IPS-20b (cell line): ENCODE data around the gene ATPAF1.

ENCODE experiments used
- H3K27ac ChIP-seq: one replicate; pipeline ENCODE4 v1.5.1; 2013; ENCODE audit warnings: low read length
- H3K27me3 ChIP-seq: 2 replicates; pipeline ENCODE4 v1.6.1; 2013; ENCODE audit warnings: mild to moderate bottlenecking, low read length, inconsistent platforms; ENCODE audit not compliant: insufficient read depth
- H3K36me3 ChIP-seq: 2 replicates; pipeline ENCODE4 v1.6.1; 2013; ENCODE audit warnings: low read depth, mild to moderate bottlenecking, inconsistent platforms, low read length, moderate library complexity; ENCODE audit not compliant: insufficient read depth
- H3K4me1 ChIP-seq: 2 replicates; pipeline ENCODE4 v1.6.1; 2013; ENCODE audit warnings: mild to moderate bottlenecking, control low read depth, inconsistent platforms, low read length, moderate library complexity; ENCODE audit not compliant: insufficient read depth
- H3K4me3 ChIP-seq: 2 replicates; pipeline ENCODE4 v1.5.1; 2013; ENCODE audit warnings: mild to moderate bottlenecking, low read length, inconsistent platforms
- H3K9ac ChIP-seq: 2 replicates; pipeline ENCODE4 v1.6.1; 2013; ENCODE audit warnings: low read depth, mild to moderate bottlenecking, inconsistent platforms, low read length, moderate library complexity
- H3K9me3 ChIP-seq: 2 replicates; pipeline ENCODE4 v1.6.1; 2013; ENCODE audit warnings: mild to moderate bottlenecking, low read depth, low read length, inconsistent platforms; ENCODE audit not compliant: insufficient read depth

ATPAF1 gene

DNA sequence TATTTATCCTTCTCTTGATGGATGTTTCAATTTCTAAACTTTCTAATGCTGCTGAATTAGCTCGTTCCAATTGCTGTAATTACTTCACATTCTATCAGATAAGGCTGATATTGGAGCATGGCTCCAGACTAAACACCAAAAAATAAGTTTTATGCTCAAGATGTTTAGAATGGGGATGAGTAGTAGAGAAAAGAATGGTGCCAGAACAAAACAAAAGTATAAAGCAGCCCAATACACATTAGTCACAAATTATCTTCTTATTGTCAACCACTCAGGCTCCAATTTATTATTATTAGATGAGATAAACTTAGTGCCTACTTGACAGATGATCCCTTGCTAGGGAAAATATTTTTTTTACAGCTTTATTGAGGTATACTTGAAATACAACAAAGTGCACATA lies 21.8 kb downstream of the ATPAF1 start:
- Histone ChIP-seq H3K27me3 (no peaks in the 10 kb centered on the region), H3K9ac (no peak overlapping the region), H3K9me3 (peaks cover 21% of the 10 kb centered on the region), H3K36me3 (peaks cover 50% of the 10 kb centered on the region), H3K4me1 (no peaks in the 10 kb centered on the region), H3K4me3 (no peak overlapping the region), H3K27ac (no peak overlapping the region)

DNA sequence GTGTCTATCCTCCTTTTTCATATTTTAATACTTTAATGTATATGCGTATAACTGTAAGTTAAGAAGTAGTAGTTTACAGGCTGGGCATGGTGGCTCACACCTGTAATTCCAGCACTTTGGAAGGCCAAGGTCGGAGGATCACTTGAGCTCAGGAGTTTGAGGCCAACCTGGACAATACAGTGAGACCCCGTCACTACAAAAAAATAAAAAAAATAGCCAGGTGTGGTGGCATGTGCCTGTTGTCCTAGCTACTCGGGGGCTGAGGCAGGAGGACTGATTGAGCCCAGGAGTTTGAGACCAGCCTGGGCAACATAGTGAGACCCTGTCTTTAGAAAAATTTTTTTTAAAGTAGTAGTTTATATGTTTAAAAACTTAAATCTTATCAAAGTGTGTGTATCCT lies 22.3 kb downstream of the ATPAF1 start:
- Histone ChIP-seq H3K9me3 (peaks cover 21% of the 10 kb centered on the region), H3K27me3 (no peaks in the 10 kb centered on the region), H3K36me3 (peaks cover 50% of the 10 kb centered on the region), H3K4me1 (no peaks in the 10 kb centered on the region), H3K4me3 (no peak overlapping the region), H3K9ac (no peak overlapping the region), H3K27ac (no peak overlapping the region)

DNA sequence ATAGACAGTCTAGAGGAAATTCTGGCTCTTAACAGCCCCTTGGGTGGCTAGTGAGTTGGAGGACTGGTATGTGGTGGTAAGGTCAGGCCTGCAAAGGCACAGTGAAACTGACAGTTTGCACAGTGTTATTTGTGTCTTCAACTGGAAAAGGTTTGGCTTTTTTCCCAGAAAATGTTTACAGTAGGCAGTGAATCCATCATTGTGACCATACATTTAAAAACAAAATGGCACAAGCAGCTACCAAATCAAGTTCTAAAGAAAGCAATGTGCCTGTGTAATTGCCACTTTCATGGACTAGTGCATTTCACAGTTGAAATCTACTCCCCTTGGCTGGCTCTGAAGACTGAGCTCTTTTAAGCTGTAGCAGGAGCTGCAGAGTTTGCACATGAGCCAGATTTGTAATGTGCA lies 24.8 kb downstream of the ATPAF1 start:
- no peaks in the 10 kb centered on the region for H3K27me3 ChIP-seq
- peaks cover 36% of the 10 kb centered on the region for H3K36me3 ChIP-seq
- no peak overlapping the region for H3K27ac ChIP-seq
- no peak overlapping the region for H3K4me3 ChIP-seq
- no peak overlapping the region for H3K9ac ChIP-seq
- H3K9me3 ChIP-seq = peaks cover 6% of the 10 kb centered on the region; the same call in 1 of the 2 replicates
- no peaks in the 10 kb centered on the region for H3K4me1 ChIP-seq

DNA sequence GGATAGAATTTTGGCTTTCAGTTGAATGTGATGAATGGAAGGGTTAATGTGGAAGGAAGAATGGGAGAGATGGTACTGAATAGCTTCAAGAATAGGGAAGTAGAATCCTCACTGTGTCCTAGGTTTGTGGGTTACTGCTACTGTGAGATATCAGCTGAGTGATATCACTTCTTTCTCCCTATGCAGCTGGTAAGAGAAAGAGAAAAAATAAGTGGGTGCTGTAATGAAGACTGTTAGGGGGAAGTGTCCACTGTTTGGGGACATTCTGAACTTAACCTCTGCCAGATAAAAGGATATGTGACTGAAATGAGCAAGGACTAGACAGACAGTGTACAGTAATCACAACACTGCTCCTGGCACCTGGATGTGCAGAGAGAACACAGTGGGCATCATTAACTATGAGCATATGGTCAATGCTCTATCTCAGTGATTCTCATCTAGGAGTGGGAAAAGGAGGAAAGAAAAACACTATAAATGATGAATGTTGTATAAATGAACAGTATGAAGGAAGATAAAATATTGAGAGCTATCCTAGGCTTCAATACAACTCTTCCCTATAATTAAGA lies 26.0 kb downstream of the ATPAF1 start:
- Histone ChIP-seq H3K9ac (no peak overlapping the region), H3K27me3 (no peaks in the 10 kb centered on the region), H3K4me3 (no peak overlapping the region), H3K9me3 (no peaks in the 10 kb centered on the region), H3K27ac (no peak overlapping the region), H3K36me3 (peaks cover 29% of the 10 kb centered on the region), H3K4me1 (no peaks in the 10 kb centered on the region)

DNA sequence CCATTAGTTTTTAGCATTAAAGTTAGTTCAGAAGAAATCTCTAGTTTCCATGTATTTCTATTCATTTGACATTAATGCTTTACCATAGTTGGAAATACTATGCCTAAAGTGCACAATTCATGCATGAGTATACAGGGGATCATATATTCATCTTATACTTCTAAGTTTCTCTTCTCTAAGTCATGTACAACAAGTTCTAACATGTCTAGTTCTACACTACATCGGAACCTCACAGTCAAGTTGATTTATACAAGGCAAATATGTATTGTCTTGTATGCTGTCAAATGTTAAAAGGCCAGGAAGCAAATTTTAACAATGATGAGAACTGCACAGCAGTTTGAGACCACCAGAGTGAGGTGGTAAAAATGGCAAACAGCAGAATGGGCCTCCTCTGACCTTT lies 28.6 kb downstream of the ATPAF1 start:
- Histone ChIP-seq H3K4me3 (no peak overlapping the region), H3K36me3 (peaks cover 44% of the 10 kb centered on the region), H3K27me3 (no peaks in the 10 kb centered on the region), H3K9ac (no peak overlapping the region), H3K27ac (no peak overlapping the region), H3K9me3 (no peaks in the 10 kb centered on the region), H3K4me1 (no peaks in the 10 kb centered on the region)

DNA sequence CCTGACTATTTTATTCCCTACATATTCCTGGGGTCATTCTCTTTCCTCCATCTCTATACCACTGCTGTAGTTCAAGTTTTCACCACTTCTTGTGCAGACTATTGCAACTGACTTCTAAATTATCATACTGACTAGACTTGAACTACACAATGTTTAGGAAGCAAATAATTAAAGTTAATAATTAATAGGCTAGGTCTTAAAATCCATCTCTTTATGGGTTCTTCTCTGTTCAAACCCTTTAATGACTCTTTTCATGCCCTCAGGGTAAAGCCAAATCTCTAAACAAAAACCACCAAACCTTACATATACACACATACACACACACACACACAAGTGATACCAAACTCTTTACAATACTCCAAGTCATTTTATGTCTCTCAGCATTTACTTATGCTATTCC lies 29.2 kb downstream of the ATPAF1 start:
- peaks cover 51% of the 10 kb centered on the region for H3K36me3 ChIP-seq

DNA sequence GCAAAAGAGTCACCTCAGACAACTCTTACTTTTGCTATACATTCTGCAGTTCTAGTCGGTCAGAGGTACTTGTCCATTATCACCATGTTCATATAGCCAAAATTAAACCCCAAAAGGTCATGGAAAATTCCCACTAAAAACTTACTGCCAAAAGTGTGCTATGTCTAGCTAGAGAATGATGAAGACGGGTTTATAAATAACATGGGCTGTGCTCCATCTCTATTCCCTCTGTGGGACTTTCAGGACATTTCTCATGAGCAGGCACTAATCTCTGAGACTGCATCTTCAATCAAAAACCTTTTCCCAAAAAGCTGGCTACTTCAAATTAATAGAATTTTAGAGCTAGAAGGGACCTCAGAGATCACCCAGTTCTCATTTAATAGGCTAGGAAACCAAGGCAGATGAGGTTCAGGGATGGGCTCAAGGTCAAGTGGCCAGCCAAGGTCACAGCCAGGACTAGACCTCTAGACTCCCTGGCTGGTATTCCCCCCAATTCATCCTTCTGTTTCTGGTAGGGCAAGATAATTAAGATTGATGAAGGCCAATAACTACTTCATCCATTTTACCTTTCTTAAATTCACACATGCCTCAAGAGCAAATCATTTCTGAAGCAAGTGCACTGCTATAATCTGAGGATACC lies 30.6 kb downstream of the ATPAF1 start:
- no peak overlapping the region for H3K4me3 ChIP-seq
- peaks cover 56% of the 10 kb centered on the region for H3K36me3 ChIP-seq
- no peaks in the 10 kb centered on the region for H3K27me3 ChIP-seq
- no peak overlapping the region for H3K27ac ChIP-seq
- H3K9me3 ChIP-seq = no peaks in the 10 kb centered on the region
- H3K9ac ChIP-seq = no peak overlapping the region
- H3K4me1 ChIP-seq = no peaks in the 10 kb centered on the region

More for the DNA sequence above, 29.2 kb downstream of the ATPAF1 start:
- Histone ChIP-seq H3K27ac (no peak overlapping the region), H3K4me1 (no peaks in the 10 kb centered on the region), H3K9me3 (no peaks in the 10 kb centered on the region), H3K27me3 (no peaks in the 10 kb centered on the region), H3K4me3 (no peak overlapping the region), H3K9ac (no peak overlapping the region)

DNA sequence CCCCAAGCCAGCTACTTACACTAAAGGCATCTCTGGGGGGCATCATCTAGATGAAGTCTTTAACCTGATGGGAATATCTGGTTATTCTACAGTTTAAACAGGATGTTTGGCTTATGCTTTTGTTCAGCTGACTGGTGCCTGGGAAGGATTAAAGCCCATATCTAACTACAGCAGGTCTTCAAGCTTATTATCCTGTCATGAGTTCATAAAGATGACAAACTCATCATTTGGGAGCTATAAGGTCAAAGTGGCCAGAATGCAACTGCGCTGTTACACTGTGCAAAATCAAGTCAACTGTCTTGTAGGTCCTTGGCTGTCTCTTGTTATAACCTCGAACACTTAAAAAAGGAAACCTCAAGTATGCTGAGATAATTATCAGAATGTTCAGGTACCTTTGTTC lies 33.0 kb downstream of the ATPAF1 start:
- Histone ChIP-seq H3K4me3 (no peak overlapping the region), H3K9me3 (no peaks in the 10 kb centered on the region), H3K9ac (no peak overlapping the region), H3K27me3 (no peaks in the 10 kb centered on the region), H3K4me1 (no peaks in the 10 kb centered on the region), H3K27ac (no peak overlapping the region), H3K36me3 (peaks cover 59% of the 10 kb centered on the region)

DNA sequence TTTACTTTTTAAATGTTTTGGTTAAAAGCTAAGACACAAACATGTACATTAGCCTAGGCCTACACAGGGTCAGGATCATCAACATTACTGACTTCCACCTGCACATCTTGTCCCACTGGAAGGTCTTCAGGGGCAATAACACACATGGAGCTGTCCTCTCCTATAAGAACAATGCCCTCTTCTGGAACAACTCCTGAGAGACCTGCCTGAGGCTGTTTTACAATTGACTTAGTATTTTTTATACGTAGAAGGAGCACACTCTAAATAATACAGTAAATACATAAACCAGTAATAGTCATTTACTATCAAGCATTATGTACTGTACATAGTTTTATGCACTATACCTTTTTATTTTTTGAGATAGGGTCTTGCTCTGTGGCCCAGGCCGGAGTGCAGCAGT lies 37.4 kb downstream of the ATPAF1 start:
- peaks cover 43% of the 10 kb centered on the region for H3K36me3 ChIP-seq

DNA sequence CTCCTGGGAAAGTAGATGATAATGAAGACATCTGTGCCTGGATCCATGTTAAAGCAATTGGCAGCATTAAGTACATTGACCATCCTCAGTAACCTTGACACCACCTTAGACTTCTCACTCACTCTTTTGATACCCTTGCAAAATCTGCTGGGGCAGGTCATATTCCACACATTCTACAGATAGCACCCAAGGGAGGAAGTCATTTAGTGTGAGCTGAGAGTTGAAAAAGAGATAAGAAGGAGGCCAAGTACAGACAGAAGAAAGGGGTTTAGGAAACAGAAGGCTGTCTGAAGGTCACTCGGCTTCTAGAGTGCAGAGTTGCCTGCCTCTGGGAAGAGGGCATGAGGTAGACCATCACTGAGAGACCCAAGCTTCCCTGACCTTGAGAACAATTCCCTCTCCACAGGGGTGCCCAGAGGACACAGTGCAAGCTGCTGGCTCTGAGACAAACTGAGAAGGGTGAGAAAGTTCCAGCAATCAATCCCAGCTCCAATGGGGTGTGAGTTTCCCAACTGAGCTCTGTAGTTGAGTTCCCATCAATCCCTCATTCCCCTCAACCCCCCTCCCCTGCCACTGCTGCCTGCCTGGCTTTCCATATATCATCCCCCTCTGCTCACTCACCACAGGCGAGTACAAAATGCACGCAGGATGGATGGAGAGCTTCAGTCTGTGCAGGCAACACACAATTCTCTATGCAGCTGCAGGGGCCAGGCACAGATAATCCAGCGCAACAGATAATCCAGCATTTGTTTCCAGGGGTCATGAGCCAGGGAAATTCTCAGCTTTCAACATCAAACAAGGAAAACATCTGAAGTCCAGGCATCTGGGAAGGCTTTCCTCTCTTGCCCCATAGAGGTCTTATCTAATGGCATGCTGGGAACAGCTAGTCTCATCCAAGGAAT lies 44.2 kb downstream of the ATPAF1 start:
- no peak overlapping the region for H3K4me3 ChIP-seq
- no peaks in the 10 kb centered on the region for H3K36me3 ChIP-seq
- no peaks in the 10 kb centered on the region for H3K4me1 ChIP-seq
- H3K9me3 ChIP-seq = no peaks in the 10 kb centered on the region
- H3K9ac ChIP-seq = no peak overlapping the region
- H3K27ac ChIP-seq = no peak overlapping the region
- peaks cover 8% of the 10 kb centered on the region; the same call in 1 of the 2 replicates for H3K27me3 ChIP-seq

More for the DNA sequence above, 37.4 kb downstream of the ATPAF1 start:
- H3K27ac ChIP-seq = no peak overlapping the region
- H3K9ac ChIP-seq = no peak overlapping the region
- no peaks in the 10 kb centered on the region for H3K27me3 ChIP-seq
- no peaks in the 10 kb centered on the region for H3K9me3 ChIP-seq
- H3K4me1 ChIP-seq = no peaks in the 10 kb centered on the region
- H3K4me3 ChIP-seq = no peak overlapping the region

DNA sequence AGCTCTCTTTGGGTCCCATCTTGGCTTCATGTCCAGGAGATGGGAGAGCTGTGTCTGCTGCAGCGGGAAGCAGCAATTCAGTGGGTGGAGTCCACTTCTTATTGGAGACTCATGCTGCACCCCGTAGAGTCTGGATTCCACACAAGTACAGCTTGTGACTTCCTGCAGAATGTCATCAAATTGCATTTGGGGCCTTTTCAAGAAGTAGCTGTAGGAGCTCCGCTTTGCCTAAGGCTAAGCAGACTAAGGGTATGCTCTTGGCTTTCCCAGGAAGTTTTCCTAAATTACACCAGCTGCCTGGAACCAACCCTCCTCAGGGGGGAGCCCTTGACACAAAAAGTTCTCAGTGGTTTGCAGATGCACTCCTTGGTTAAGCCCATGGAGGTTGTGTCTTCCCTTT lies 45.8 kb downstream of the ATPAF1 start:
- Histone ChIP-seq H3K9me3 (no peaks in the 10 kb centered on the region), H3K9ac (no peak overlapping the region), H3K27me3 (peaks cover 19% of the 10 kb centered on the region), H3K27ac (no peak overlapping the region), H3K4me1 (no peaks in the 10 kb centered on the region), H3K36me3 (no peaks in the 10 kb centered on the region), H3K4me3 (no peak overlapping the region)

DNA sequence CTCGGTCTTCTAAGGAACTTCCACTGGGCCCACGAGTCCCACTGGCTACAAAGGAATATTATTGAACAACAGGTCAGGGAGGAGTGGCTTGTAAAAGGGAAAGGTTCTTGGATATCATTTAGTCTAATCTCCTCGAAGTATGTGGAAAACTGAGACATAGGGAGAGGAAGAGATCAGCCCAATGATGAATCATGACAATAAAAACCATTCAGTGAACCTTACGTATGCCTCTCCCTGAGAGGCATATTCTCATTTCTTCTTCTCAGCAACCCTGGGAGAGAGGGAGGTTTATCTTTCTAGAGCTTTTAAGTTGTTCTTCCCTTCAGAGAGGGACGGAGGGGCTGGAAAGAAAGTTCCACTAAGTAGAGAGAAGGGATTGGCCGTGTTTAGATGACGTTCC lies 46.2 kb downstream of the ATPAF1 start:
- no peak overlapping the region for H3K9ac ChIP-seq
- H3K4me1 ChIP-seq = no peaks in the 10 kb centered on the region
- no peaks in the 10 kb centered on the region for H3K36me3 ChIP-seq
- H3K9me3 ChIP-seq = no peaks in the 10 kb centered on the region
- peaks cover 24% of the 10 kb centered on the region for H3K27me3 ChIP-seq
- H3K4me3 ChIP-seq = no peak overlapping the region
- no peak overlapping the region for H3K27ac ChIP-seq
